Activated CD8-positive, alpha-beta T cell treated with anti-CD3 and anti-CD28 coated beads, Interleukin-2, amount 10 ng/mL, durations not matched to agents 7 days and 5 days (primary cell): Measurements from ENCODE around the gene TRIM58. TPM values are rescaled to one million over a fixed set of nuclear protein-coding genes. Genes with fewer than 3 reads are reported as not detected.

Experiments
- ATAC-seq: fragments of 150-1000 bp; cut with Tn5 transposase; one replicate; pipeline ENCODE4 v1.10.0; 2021; ENCODE audit warnings: moderate library complexity
- CTCF ChIA-PET: fragments of 350-600 bp; sonication (Branson Sonifier 250); formaldehyde crosslinking; loops from one replicate; lab custom pipeline; 2021; ENCODE audit warnings: antibody characterized with exemption; lab: Charles Lee
- POLR2A ChIA-PET: fragments of 350-600 bp; sonication (Branson Sonifier 250); formaldehyde crosslinking; loops from one replicate; lab custom pipeline; 2021; ENCODE audit warnings: antibody characterized with exemption; lab: Charles Lee
- DNase-seq: peaks from one replicate; pipeline ENCODE4 v3.0.0-alpha.2; 2020
- H3K27ac Mint-ChIP-seq: one replicate; pipeline ENCODE4 v1.8.0; 2021; ENCODE audit warnings: mild to moderate bottlenecking, mixed read lengths
- H3K27me3 Mint-ChIP-seq: one replicate; pipeline ENCODE4 v1.8.0; 2021; ENCODE audit warnings: low read depth, mixed read lengths
- H3K36me3 Mint-ChIP-seq: one replicate; pipeline ENCODE4 v1.8.0; 2021; ENCODE audit warnings: low read depth, mixed read lengths
- H3K4me1 Mint-ChIP-seq: one replicate; pipeline ENCODE4 v1.8.0; 2021; ENCODE audit warnings: low read depth, mixed read lengths
- H3K4me3 Mint-ChIP-seq: one replicate; pipeline ENCODE4 v1.8.0; 2021; ENCODE audit warnings: mild to moderate bottlenecking, mixed read lengths
- H3K9me3 Mint-ChIP-seq: one replicate; pipeline ENCODE4 v1.8.0; 2022; ENCODE audit warnings: mixed read lengths; ENCODE audit not compliant: insufficient read depth
- total RNA-seq, 2 experiments: library from RNA; stranded (reverse); gene quantifications; one replicate each; pipeline ENCODE4 v1.2.3, GENCODE V29; 2021

The TRIM58 gene
- total RNA-seq, result under 1 TPM; 0.21 to 0.74 TPM

- ATAC-seq (peak; percentile 86), DNase-seq (peak; percentile 37)
- no peaks in the 10 kb centered on the region for H3K9me3 Mint-ChIP-seq
- H3K4me3 Mint-ChIP-seq, result peak within 1 kb of the TSS; percentile 68
- CTCF ChIA-PET, result interaction anchor here (0.9 kb wide), 1 partner anchor 80 kb away, joined by 3 read pairs; no protein-coding TSS in a partner anchor
- POLR2A ChIA-PET, result no interaction called here
- H3K4me1 Mint-ChIP-seq, result peaks cover 9% of the 10 kb centered on the region
- no peaks in the 10 kb centered on the region for H3K36me3 Mint-ChIP-seq
- peak within 1 kb of the TSS; percentile 35 for H3K27ac Mint-ChIP-seq
- H3K27me3 Mint-ChIP-seq, result peaks cover 29% of the 10 kb centered on the region
Measured at GRCh38 chr1:247857069-247857984, at the start of gene TRIM58. TSS of gene TRIM58 (plus strand) at chr1:247857187. CDS start at chr1:247857247, 60 bp downstream.

GRCh38 chr1:247812637-247813036 lies 44.4 kb upstream of the TRIM58 start:
- ATAC-seq, result no peak
- H3K4me1 Mint-ChIP-seq, result no peaks in the 10 kb centered on the region
- DNase-seq, result no peak
- POLR2A ChIA-PET, result no interaction called here
- no peaks in the 10 kb centered on the region for H3K36me3 Mint-ChIP-seq
- no peaks in the 10 kb centered on the region for H3K27me3 Mint-ChIP-seq
- H3K9me3 Mint-ChIP-seq, result no peaks in the 10 kb centered on the region
- no peak overlapping the region for H3K4me3 Mint-ChIP-seq
- CTCF ChIA-PET, result no interaction called here
- no peak overlapping the region for H3K27ac Mint-ChIP-seq

- no peaks in the 10 kb centered on the region for H3K27me3 Mint-ChIP-seq
- H3K4me1 Mint-ChIP-seq, result no peaks in the 10 kb centered on the region
- ChIA-PET CTCF (no interaction called here), POLR2A (no interaction called here)
- ATAC-seq, result no peak
- no peak for DNase-seq
- H3K9me3 Mint-ChIP-seq, result no peaks in the 10 kb centered on the region
- H3K36me3 Mint-ChIP-seq, result no peaks in the 10 kb centered on the region
- no peak overlapping the region for H3K4me3 Mint-ChIP-seq
- H3K27ac Mint-ChIP-seq, result no peak overlapping the region
Measured at GRCh38 chr1:247822060-247822459, 34.9 kb upstream of the TRIM58 start.

GRCh38 chr1:247824023-247824422 lies 33.0 kb upstream of the TRIM58 start, which contains the start of gene OR14A16:
TSS of gene OR14A16 (minus strand) at chr1:247824119. CDS start at chr1:247815729, 8,390 bp downstream.
- no peaks in the 10 kb centered on the region for H3K9me3 Mint-ChIP-seq
- no peaks in the 10 kb centered on the region for H3K27me3 Mint-ChIP-seq
- H3K27ac Mint-ChIP-seq, result no peak within 1 kb of the TSS
- DNase-seq (no peak), ATAC-seq (no peak)
- POLR2A ChIA-PET, result no interaction called here
- no peak within 1 kb of the TSS for H3K4me3 Mint-ChIP-seq
- CTCF ChIA-PET, result no interaction called here
- H3K4me1 Mint-ChIP-seq, result no peaks in the 10 kb centered on the region
- H3K36me3 Mint-ChIP-seq, result no peaks in the 10 kb centered on the region

- Mint-ChIP-seq H3K4me1 (no peaks in the 10 kb centered on the region), H3K36me3 (no peaks in the 10 kb centered on the region), H3K27ac (no peak overlapping the region), H3K27me3 (no peaks in the 10 kb centered on the region), H3K9me3 (no peaks in the 10 kb centered on the region), H3K4me3 (no peak overlapping the region)
- ChIA-PET CTCF (no interaction called here), POLR2A (no interaction called here)
- no peak for DNase-seq
- ATAC-seq, result no peak
Measured at GRCh38 chr1:247825362-247825761, 31.6 kb upstream of the TRIM58 start.

- no peak for DNase-seq
- Mint-ChIP-seq H3K27ac (no peak overlapping the region), H3K9me3 (no peaks in the 10 kb centered on the region), H3K36me3 (no peaks in the 10 kb centered on the region), H3K4me1 (no peaks in the 10 kb centered on the region), H3K4me3 (no peak overlapping the region), H3K27me3 (no peaks in the 10 kb centered on the region)
- CTCF ChIA-PET, result no interaction called here
- POLR2A ChIA-PET, result no interaction called here
- no peak for ATAC-seq
Measured at GRCh38 chr1:247829656-247830055, 27.3 kb upstream of the TRIM58 start.

GRCh38 chr1:247833601-247834000 lies 23.4 kb upstream of the TRIM58 start:
- H3K27me3 Mint-ChIP-seq, result no peaks in the 10 kb centered on the region
- ChIA-PET CTCF (no interaction called here), POLR2A (no interaction called here)
- no peaks in the 10 kb centered on the region for H3K36me3 Mint-ChIP-seq
- no peak overlapping the region for H3K4me3 Mint-ChIP-seq
- H3K4me1 Mint-ChIP-seq, result no peaks in the 10 kb centered on the region
- DNase-seq (no peak), ATAC-seq (no peak)
- no peaks in the 10 kb centered on the region for H3K9me3 Mint-ChIP-seq
- no peak overlapping the region for H3K27ac Mint-ChIP-seq

- H3K27ac Mint-ChIP-seq, result no peak overlapping the region
- ATAC-seq (no peak), DNase-seq (no peak)
- POLR2A ChIA-PET, result no interaction called here
- CTCF ChIA-PET, result no interaction called here
- no peaks in the 10 kb centered on the region for H3K9me3 Mint-ChIP-seq
- no peaks in the 10 kb centered on the region for H3K36me3 Mint-ChIP-seq
- H3K4me1 Mint-ChIP-seq, result peaks cover 2% of the 10 kb centered on the region
- no peaks in the 10 kb centered on the region for H3K27me3 Mint-ChIP-seq
- no peak overlapping the region for H3K4me3 Mint-ChIP-seq
Measured at GRCh38 chr1:247840818-247841217, 16.2 kb upstream of the TRIM58 start.

GRCh38 chr1:247841796-247842195 lies 15.2 kb upstream of the TRIM58 start, which contains the start of gene OR11L1:
TSS of gene OR11L1 (minus strand) at chr1:247841896. CDS start at chr1:247841896, 0 bp downstream.
- CTCF ChIA-PET, result no interaction called here
- H3K27ac Mint-ChIP-seq, result no peak within 1 kb of the TSS
- peaks cover 2% of the 10 kb centered on the region for H3K4me1 Mint-ChIP-seq
- ATAC-seq (no peak), DNase-seq (no peak)
- no peaks in the 10 kb centered on the region for H3K36me3 Mint-ChIP-seq
- H3K27me3 Mint-ChIP-seq, result no peaks in the 10 kb centered on the region
- H3K4me3 Mint-ChIP-seq, result no peak within 1 kb of the TSS
- H3K9me3 Mint-ChIP-seq, result no peaks in the 10 kb centered on the region
- POLR2A ChIA-PET, result no interaction called here

GRCh38 chr1:247843411-247843810 lies 13.6 kb upstream of the TRIM58 start:
- Mint-ChIP-seq H3K9me3 (no peaks in the 10 kb centered on the region), H3K27ac (no peak overlapping the region), H3K4me3 (no peak overlapping the region), H3K27me3 (no peaks in the 10 kb centered on the region), H3K36me3 (no peaks in the 10 kb centered on the region), H3K4me1 (peaks cover 2% of the 10 kb centered on the region)
- CTCF ChIA-PET, result no interaction called here
- DNase-seq, result no peak
- POLR2A ChIA-PET, result no interaction called here
- no peak for ATAC-seq

- ChIA-PET POLR2A (no interaction called here), CTCF (no interaction called here)
- ATAC-seq (no peak), DNase-seq (no peak)
- Mint-ChIP-seq H3K9me3 (no peaks in the 10 kb centered on the region), H3K4me1 (peaks cover 2% of the 10 kb centered on the region), H3K4me3 (no peak overlapping the region), H3K27ac (no peak overlapping the region), H3K36me3 (no peaks in the 10 kb centered on the region), H3K27me3 (no peaks in the 10 kb centered on the region)
Measured at GRCh38 chr1:247845011-247845692, 11.8 kb upstream of the TRIM58 start.

GRCh38 chr1:247845693-247846017 lies 11.3 kb upstream of the TRIM58 start:
- DNase-seq (no peak), ATAC-seq (no peak)
- no peak overlapping the region for H3K27ac Mint-ChIP-seq
- no peaks in the 10 kb centered on the region for H3K36me3 Mint-ChIP-seq
- CTCF ChIA-PET, result no interaction called here
- POLR2A ChIA-PET, result no interaction called here
- no peak overlapping the region for H3K4me3 Mint-ChIP-seq
- no peaks in the 10 kb centered on the region for H3K9me3 Mint-ChIP-seq
- no peaks in the 10 kb centered on the region for H3K27me3 Mint-ChIP-seq
- peaks cover 2% of the 10 kb centered on the region for H3K4me1 Mint-ChIP-seq
